GM21717 (cell line): ENCODE data around the gene TUNAR.

Experiments used
- ATAC-seq: cut with Tn5 transposase; IDR thresholded peaks from one replicate; pipeline ENCODE4 v1.9.1; 2021; ENCODE audit warnings: mild to moderate bottlenecking, moderate library complexity; ENCODE audit not compliant: unreplicated experiment

Gene TUNAR

GRCh38 chr14:95871531-95871930 lies 5.1 kb upstream of the TUNAR start:
- no peak for ATAC-seq

DNA sequence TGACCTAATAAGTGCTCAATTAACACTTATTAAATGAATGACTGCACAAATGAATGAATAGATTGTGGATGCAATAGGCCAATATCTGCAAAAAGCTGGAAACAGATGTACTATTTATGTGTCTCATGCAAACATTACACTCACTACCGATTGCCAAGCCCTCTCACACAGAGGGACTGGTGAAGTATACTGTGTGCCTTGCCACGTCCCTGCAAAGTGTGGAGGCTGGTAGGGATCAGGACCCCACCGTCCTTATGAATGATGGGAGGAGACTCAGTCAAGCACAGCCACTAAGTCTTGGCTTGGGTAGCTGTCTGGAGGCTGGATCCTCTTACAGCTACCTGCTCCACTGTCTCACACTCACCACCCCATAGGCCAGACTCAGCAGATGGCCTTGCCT lies 3.9 kb upstream of the TUNAR start:
- no peak for ATAC-seq

DNA sequence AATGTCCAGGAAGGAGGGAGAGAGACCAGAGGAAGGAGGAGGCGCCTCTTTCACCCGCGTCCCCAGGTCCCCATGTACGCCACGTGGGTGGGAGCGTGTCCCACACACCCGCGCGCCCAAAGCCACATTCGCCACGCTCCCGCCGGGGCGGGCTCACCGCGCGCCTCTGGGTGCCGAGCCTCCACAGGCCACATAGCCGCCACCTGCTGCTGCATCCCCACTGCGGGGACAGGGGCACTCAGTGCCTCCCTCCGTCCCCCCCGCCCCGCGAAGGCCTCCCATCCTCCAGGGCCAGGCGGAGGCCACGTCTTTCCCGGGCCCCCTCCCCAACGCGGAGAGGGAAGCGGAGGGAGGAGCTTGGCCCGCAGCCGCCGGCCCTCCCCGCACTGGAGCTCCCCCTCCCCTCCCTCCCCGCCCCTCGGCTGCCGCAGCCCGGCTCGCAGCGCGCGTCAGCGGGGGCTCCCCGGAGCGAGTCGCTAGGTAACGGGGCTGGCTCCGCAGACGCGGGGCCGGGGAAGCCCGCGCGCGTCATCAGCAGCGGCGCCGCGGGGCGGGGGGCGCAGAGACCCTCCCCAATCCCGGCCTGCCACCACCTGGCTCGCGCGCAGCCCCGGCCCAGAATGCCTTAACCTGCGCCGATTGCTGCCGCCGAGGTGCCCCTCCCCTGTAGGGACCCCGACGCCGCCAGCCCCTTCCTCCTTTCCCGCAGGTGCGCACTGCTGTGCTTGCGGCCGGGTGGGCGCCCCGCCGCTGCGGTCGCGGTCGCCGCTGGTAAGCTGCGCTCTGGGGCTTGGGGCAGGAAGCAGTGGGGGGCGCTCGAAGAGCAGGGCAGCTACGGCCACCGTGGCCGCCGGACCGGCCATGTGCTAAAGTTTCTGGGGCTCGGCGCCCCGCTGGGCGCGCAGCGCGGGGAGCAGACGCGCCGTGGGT lies 536 bp upstream of the TUNAR start:
- ATAC-seq = no peak

- no peak for ATAC-seq
Observed at GRCh38 chr14:95877633-95878032, 1.0 kb downstream of the TUNAR start.

DNA sequence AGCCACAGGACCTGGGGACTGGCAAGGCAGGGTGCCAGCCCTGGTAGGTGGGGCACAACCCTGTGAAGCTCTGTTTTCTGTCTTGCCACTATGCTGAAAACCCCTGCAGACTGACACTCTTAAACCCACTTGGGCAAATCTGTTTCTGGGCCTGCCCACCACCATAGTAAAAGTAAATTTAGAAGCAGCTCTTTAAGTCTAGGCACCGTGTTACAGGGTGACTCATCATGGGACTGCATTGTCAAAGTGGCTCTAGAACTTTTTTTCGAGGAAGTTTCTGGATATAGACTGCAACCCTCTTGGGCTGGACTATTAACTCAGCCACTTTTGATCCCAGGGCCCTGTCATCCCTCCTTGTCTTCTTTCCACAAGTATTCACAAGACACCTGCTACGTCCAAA lies 7.7 kb downstream of the TUNAR start:
- ATAC-seq = no peak

DNA sequence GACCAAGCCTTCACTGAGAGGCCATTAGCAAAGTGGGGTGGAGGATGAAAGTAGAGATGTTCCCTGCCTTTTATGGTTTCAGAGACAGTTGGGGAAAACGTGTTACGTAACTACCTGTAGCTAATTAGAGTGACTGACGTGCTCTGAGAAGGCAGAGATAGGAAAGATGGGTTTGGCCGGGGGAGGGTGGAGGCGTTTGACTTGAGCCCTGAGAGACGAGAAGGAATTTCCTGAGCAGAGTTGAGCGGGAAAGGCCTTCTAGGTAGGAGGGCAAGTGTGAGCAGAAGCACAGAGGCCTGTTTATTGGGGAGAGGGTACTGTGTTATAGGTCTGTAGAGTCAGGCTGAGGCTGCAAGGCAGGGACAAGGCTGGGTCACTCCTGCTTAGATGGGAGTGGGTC lies 8.6 kb downstream of the TUNAR start:
- ATAC-seq = no peak

GRCh38 chr14:95885866-95886265 lies 9.2 kb downstream of the TUNAR start:
- no peak for ATAC-seq

GRCh38 chr14:95886366-95887056 lies 9.9 kb downstream of the TUNAR start:
- ATAC-seq = no peak

GRCh38 chr14:95887351-95887750 lies 10.7 kb downstream of the TUNAR start:
- no peak for ATAC-seq

GRCh38 chr14:95889236-95889979 lies 12.8 kb downstream of the TUNAR start:
- ATAC-seq = no peak

- no peak for ATAC-seq
Observed at GRCh38 chr14:95891742-95892141, 15.1 kb downstream of the TUNAR start.

GRCh38 chr14:95892142-95892541 lies 15.5 kb downstream of the TUNAR start:
- no peak for ATAC-seq

DNA sequence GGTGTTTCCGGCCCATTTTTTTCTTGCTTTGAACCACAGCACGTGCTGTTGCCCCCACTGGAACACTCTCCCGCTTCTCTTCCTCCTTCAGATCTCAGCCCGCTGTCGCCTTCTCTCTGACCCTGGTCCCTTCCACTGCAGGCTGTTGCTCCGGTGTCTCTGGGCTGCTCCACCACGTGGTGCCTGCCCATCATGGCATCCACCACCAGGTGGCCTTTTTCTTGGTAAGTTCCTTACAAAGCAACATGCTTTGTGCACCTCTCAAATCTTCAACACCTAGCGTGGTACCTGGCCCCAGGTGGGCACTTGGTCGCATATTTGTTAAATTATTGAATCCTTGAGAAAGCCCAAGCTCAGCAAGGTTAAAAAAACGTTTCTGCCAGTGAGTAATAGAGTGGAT lies 19.1 kb downstream of the TUNAR start:
- no peak for ATAC-seq

DNA sequence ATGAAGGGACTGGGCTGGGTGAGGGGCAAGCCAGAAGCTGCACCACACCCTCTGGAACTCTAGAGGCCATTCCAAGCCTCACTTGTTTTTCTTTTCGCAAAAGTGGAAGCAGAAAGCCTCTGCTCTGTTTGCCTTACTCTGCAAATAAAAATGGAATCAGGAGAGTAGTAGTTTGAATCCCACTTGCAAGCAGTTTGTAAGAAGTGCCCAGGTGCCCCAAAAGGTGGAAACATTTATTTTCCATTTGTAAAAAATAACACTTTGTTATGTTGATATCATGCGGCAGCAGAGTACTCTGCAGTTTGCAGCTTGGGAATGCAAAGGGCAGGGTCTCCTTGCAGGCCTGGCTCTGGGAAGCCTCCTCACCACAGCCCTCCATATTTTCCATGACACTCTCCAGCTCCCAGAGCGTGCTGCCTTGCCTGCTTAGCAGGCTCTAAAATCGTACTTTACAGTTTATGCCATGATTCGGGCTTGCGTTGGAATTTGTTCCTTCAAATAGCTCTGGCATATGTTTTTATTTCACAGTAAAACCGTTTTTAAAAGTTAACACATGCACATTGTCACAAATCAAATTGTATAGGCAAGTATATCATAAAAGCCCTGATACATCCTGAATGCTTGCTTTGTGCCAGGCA lies 20.0 kb downstream of the TUNAR start:
- ATAC-seq = no peak

- ATAC-seq = no peak
Observed at GRCh38 chr14:95897280-95897679, 20.6 kb downstream of the TUNAR start.

GRCh38 chr14:95901054-95901453 lies 24.4 kb downstream of the TUNAR start:
- ATAC-seq = no peak

GRCh38 chr14:95902273-95902826 lies 25.7 kb downstream of the TUNAR start:
- ATAC-seq = no peak

DNA sequence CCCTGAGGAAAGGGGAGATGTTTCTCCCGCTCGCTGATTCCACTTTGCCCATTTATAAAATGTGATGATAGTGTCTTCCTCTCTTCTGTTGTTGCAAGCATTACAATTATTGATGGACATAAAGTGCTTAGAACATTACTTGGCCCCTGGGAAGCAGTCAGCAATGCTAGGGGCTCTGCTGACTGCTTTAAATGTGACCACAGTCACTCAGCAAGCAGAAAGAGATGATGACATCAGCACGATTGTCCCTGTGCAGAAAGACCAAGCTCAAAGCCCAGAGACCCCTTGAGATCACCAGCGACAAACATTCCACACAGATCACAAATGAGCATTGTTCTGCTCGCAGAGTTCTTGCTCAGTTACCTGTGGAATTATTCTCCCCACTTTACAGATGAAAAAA lies 26.5 kb downstream of the TUNAR start:
- no peak for ATAC-seq

DNA sequence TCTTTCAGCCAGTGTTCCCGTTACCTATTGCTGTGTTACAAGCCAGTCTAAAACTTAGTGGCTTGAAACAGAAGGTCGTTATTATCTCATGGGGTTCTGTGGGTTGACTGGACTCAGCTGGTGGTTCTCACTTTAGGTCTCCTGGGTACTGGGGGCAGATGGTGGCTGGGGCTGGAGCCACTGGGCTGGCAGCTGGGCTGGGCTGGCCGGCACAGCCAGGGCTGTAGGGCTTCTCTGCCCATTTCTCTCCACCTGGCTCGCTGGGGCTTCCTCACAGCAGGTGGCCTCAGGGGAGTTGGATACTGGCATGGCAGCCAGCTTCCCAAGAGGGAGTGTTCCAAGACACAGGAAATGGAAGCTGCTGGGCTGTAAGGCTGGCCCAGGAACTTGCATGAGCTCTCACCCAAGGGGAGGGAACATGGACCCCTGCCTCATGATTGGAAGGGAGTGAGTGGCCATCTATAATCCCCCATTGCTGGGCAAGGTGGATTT lies 27.0 kb downstream of the TUNAR start:
- ATAC-seq = no peak

- no peak for ATAC-seq
Observed at GRCh38 chr14:95906591-95906990, 30.0 kb downstream of the TUNAR start.

- ATAC-seq = no peak
Observed at GRCh38 chr14:95910628-95911027, 34.0 kb downstream of the TUNAR start.
